ENCODE results near the gene ALDH5A1.
A peak's percentile ranks its signal among the peaks of the same experiment; 100 is the strongest.

ALDH5A1 gene

GRCh38 chr6:24494821-24495795 lies at the start of gene ALDH5A1:
TSS of gene ALDH5A1 (plus strand) at chr6:24494969. CDS start at chr6:24494997, 28 bp downstream.
- DNase-seq (ENCODE audit: low spot score): peak; percentile 83

DNA sequence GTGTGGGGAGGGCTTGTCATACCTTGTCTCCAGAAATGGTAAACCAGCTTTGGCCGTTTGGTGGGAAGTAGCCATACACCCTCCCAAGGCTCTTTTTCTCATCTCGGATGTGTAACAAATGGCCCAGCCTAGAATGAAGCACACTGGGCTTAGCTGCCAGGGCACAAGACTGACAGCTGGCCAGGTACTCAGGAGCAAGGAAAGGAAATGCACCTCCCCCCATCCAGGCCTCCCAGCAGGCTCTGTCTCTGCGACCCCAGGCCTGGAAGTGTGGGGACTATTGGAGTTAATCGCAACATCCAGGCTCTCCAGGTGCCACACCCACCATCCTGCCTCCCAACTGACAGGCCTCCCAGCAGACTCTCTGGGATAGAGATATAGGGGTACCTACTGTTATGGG lies 49.1 kb upstream of the ALDH5A1 start:
- DNase-seq (ENCODE audit: low spot score): no peak

DNA sequence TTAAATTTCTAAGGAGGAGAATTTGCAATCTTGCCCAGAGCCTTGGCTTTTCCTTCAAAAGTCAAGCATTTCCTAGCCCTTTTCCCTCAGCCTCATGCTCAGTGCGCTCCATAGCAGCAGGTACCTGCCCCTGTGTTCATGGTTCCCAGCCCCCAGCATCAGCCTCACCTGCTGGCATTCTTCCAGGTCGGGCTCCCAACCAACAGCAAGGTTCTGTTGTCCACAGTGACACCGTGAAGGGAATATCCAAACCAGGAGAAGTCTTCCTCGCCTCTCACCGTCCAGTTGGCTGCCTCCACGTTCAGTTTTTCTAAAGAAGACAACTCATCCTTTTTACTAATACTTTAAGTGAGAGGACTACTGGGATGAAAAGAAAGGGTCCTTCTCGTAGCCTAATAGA lies 48.1 kb upstream of the ALDH5A1 start:
- no peak for DNase-seq (ENCODE audit: low spot score)

- DNase-seq (ENCODE audit: low spot score): no peak
Measured at GRCh38 chr6:24448396-24448795, 46.4 kb upstream of the ALDH5A1 start.

- no peak for DNase-seq (ENCODE audit: low spot score)
Measured at GRCh38 chr6:24448828-24449525, 45.8 kb upstream of the ALDH5A1 start.

- DNase-seq (ENCODE audit: low spot score): no peak
Measured at GRCh38 chr6:24451581-24452388, 43.0 kb upstream of the ALDH5A1 start.

DNA sequence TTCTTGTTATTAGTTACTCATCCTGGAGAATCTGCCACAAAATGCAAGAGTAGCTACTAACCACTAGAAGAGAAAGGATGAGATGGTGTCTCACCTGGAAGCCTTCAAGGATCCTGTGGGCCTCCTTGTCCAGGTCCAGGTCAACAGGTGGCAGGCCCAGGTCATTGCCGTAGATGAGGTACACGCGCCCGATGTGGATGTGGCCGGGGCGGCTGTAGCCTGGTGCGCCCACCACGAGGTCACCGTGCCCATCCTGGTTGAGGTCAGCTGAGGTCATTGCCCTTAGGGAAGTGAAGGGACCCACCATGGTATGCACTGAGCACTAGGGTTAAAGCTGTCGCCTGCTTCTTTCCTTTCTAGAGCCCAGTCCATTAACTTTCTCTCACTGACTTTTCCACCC lies 40.8 kb upstream of the ALDH5A1 start:
- no peak for DNase-seq (ENCODE audit: low spot score)

DNA sequence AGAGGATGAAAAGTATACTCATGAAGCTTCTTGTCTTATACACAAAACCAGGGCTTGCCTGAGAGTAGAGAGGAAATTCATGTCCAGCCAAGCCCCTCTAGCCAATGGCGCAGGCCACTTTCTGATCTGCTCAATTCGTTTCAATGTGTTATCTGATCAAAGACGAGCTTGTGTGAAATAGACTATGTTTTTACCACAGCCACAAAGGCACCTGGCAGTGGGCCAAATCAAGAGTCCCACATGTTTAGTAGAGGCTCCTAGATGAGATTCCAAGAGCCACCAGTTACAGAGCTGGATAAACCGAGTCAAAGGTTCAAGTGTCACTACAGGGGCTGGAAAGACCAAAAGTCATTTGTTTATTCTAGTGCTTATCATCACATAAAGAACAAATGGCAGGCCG lies 40.3 kb upstream of the ALDH5A1 start:
- DNase-seq (ENCODE audit: low spot score): no peak

DNA sequence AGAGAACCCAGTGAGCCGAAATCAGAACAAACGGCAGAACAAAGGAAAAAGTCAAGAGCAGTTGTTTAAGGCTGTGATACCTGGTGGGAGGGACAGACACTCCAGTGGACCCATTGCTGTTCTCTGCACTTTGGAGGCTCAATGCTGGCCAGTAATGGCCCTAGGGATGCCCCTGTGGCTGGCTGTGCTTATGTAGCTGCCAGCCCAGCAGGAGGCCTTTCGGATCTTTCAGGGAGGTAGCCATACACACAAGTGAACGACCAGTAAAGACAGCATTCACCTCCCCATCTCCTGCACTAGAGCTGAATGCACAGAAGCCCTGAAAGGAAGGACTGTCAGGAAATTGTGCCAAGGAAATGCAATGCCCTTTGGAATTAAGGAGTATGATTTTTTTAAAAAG lies 39.7 kb upstream of the ALDH5A1 start:
- no peak for DNase-seq (ENCODE audit: low spot score)

- DNase-seq (ENCODE audit: low spot score): no peak
Measured at GRCh38 chr6:24458134-24458533, 36.6 kb upstream of the ALDH5A1 start.

DNA sequence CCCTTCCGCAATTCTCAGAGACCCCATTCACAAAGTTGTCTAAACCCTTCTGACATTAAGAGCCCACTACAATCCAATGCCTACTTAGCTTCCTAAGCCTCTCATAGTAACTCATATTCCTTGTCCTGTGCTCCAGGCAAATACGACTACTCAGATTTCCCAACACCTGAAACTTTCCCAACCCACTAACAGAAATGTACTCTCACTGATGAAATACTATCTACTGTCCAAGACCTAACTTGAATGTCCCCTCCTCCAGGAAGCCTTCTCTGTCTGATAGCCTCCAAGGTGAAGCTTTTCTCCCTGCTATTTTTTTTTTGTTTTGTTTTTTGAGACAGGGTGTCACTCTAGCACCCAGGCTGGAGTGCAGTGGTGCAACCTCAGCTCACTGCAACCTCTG lies 35.8 kb upstream of the ALDH5A1 start:
- DNase-seq (ENCODE audit: low spot score): no peak

DNA sequence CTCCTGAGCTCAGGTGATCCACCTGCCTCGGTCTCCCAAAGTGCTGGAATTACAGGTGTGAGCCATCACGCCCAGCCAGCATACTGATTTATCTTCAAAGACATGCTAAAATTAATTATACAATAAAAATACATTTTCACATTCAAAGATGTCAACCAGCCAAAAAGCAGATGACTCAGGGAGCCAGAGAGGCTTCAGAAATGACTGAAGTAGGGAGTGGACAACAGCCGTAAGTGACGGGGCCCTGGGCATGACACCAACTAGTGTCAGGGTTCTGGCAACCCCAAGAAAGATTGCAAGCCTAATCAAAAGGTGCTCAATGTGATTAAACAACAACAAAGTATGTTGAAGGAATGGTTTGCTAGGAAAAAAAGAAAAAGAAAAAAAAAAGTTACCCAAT lies 33.8 kb upstream of the ALDH5A1 start:
- no peak for DNase-seq (ENCODE audit: low spot score)

- DNase-seq (ENCODE audit: low spot score): no peak
Measured at GRCh38 chr6:24464253-24465038, 30.3 kb upstream of the ALDH5A1 start.

- no peak for DNase-seq (ENCODE audit: low spot score)
Measured at GRCh38 chr6:24469811-24470210, 25.0 kb upstream of the ALDH5A1 start.

DNA sequence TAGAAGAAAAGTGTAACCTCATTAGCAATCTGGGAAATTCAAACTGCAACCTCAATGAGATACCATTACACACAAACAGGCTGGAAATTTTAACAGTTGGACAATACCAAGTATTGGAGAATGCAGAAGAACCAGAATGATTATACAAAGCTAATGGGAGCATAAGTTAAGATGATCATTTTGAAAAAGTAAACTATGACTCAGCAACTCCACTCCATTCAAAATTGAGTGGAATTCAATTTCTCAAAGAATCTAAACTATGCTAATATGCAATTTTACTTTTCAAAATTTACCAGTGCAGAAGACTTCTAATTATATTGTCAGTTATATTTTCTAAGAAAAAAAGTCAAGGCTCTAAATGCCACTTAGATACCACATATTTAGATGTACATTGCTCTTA lies 22.6 kb upstream of the ALDH5A1 start:
- DNase-seq (ENCODE audit: low spot score): no peak

- no peak for DNase-seq (ENCODE audit: low spot score)
Measured at GRCh38 chr6:24476631-24477030, 18.1 kb upstream of the ALDH5A1 start.

- no peak for DNase-seq (ENCODE audit: low spot score)
Measured at GRCh38 chr6:24477070-24477469, 17.7 kb upstream of the ALDH5A1 start.

DNA sequence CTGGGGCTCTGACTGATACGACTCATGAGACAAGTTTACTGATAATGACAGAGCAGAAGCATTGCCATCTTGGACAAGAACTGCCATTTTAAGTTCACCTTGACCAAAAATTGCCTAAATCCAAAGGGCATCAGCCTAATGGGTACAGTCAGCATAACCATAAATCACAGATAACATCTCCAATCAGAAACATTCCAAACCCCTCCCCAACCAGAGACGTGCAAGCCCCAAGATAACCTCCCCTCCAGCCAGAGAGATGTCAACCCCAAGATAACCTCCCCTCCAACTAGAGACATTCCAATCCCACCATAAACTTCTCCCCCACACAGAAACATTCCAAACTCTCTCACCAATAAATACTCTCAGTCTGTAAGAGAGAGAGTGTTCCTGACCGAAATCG lies 15.9 kb upstream of the ALDH5A1 start:
- DNase-seq (ENCODE audit: low spot score): no peak

- DNase-seq (ENCODE audit: low spot score): no peak
Measured at GRCh38 chr6:24480705-24481104, 14.1 kb upstream of the ALDH5A1 start.

GRCh38 chr6:24481449-24481848 lies 13.3 kb upstream of the ALDH5A1 start:
- no peak for DNase-seq (ENCODE audit: low spot score)

GRCh38 chr6:24484657-24485323 lies 10.0 kb upstream of the ALDH5A1 start:
- no peak for DNase-seq (ENCODE audit: low spot score)
